Renal cortical epithelial cell (primary cell): ENCODE results near the gene PBX1. TPM values are rescaled to one million over a fixed set of nuclear protein-coding genes. Genes with fewer than 3 reads are reported as not detected.

Experiments
- DNase-seq: peaks from one replicate; pipeline ENCODE4 v3.0.0-alpha.2; 2011; ENCODE audit warnings: low read depth
- total RNA-seq: library from RNA; depleted of rRNA; stranded (reverse); fragments of >200 nt; gene quantifications from 2 replicates; pipeline ENCODE4 v1.2.3, GENCODE V29; 2014

PBX1 gene
- total RNA-seq, 1 donor from 2014 or later = 20.5 TPM

DNA sequence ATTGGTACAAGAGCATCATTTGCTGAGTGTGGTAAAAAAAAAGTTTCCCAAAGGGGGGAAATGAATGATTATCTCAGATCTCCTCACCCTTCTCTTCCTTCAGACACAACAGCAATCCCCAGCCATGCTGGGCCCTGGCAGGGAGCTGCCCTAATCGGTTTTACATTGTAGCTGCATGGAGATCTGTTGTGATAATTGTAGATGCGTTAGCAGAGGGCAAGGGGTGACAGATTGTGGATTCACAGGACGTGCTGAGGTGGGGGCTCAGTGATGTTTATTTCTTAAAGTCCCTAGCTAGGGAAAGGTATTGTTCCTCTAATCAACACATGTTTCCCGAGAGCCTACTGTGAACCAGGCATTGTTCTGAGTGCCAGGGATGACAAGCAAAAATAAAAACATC, 304.1 kb downstream of the PBX1 start:
- DNase-seq = no peak

- DNase-seq = no peak
Observed at GRCh38 chr1:164864161-164864560, 305.2 kb downstream of the PBX1 start.

- no peak for DNase-seq
Observed at GRCh38 chr1:164865385-164865784, 306.4 kb downstream of the PBX1 start.

DNA sequence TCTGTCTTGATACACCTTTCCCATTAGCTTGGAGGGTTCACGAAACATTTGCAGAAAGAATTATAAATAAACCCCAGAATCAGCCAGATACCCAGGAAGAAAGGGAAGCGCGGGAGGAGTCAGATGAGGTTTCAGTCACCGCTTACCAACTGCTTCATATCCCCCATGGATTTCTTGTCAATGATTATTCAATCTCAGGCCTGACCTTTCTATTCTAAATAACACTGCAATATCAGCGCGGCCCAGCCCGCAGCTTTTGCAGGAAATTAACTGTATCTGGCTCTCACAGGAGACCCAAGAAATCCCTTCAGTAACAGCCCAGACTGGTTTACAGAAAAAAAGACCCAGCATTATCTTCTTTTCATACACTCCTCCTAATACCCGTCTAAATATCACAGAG, 308.6 kb downstream of the PBX1 start:
- no peak for DNase-seq

GRCh38 chr1:164868990-164869389, 310.0 kb downstream of the PBX1 start:
- DNase-seq = no peak

DNA sequence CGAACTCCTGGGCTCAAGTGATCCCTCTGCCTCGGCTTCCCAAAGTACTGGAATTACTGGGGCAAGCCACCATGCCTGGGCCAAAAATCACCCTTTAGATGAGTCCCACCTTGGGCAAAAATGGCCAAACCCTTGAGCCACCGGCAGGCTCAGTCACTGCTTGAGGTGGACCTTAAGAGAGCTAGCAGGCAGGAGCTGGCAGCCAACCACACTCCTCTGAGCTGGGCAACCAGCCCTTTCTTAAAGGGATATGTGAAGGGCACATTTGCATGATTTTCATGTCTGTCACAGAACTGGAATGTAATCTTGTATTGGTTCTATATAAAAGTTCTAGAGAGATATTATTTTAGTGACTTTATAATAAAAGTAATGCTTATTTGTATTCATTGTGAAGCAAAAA, 316.5 kb downstream of the PBX1 start:
- DNase-seq = no peak

GRCh38 chr1:164876398-164877116, 317.6 kb downstream of the PBX1 start:
- no peak for DNase-seq

GRCh38 chr1:164880199-164880598, 321.2 kb downstream of the PBX1 start:
- DNase-seq = no peak

DNA sequence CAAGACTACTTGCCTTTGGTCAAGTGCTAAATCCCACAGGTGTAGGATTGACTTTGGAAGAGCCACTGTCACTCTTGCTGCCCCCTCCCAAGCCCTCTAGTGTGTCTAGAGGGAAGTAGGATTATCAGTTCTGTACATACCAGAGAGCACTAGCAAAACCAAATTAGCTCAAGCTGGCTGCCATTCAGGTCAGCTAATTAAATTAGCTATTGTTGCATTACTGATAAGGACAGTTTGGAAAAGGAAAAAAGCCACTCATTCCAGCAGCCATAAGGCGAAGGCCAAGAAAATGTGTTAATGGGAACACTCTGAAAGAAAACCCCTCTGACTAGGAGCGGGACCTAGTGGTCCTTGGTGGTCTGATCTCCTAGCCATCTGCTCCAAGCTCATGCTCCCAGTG, 321.7 kb downstream of the PBX1 start:
- no peak for DNase-seq

DNA sequence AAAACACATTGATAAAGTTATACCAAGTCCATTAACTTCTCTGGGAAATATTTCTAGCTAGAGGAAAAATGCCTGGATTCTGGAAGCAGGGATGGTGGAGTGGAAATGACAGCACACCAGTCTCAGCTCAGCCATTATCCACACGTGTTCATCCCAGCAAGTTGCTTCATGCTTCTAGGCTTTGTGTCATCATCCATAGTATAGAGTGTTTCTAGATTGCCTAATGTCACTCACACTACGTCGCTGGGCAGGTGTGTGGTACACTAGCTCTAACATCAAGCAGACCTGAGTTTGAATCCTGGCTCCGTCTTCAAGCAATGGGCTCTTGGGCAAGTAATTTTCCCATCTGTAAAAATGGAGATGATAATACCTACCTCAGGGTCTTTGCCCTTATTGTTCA, 326.3 kb downstream of the PBX1 start:
- no peak for DNase-seq

DNA sequence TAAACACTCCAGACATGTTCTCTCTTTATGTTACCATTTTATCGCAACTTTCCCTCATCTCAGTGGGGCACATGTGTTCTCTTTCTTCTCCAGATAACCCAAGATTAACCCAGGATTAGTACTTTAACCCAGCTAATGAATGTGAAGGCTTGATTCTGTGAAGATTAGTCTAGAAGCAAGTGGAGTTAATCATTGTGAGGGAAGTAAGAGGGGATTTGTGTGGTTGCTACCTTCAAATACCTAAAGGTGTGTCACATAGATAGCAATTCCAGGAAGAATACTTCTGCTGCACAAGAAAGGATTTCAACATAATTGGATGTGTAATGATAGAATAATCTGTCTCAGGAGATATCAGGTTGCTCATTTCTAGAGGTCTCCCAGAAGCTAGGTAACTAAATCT, 327.1 kb downstream of the PBX1 start:
- no peak for DNase-seq

DNA sequence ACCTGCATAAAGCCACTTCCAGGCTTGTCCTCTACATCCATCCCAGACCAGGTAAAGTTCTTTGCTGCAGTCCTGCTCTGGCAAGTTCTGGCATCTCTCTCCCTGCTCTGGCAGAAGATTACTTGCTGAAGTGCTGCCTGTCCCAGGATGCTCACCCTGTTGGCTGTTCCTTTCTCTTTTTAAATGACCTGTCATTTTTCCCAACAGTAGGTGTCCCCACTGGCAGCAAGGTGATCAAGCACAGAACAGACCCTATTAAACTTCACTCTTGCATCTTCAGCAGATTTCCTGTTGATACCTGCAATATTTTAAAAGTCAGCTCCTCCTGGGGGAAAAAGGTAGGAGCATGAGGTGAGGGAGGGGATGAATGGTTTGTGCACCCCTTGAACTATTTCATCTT, 332.6 kb downstream of the PBX1 start:
- DNase-seq = no peak

DNA sequence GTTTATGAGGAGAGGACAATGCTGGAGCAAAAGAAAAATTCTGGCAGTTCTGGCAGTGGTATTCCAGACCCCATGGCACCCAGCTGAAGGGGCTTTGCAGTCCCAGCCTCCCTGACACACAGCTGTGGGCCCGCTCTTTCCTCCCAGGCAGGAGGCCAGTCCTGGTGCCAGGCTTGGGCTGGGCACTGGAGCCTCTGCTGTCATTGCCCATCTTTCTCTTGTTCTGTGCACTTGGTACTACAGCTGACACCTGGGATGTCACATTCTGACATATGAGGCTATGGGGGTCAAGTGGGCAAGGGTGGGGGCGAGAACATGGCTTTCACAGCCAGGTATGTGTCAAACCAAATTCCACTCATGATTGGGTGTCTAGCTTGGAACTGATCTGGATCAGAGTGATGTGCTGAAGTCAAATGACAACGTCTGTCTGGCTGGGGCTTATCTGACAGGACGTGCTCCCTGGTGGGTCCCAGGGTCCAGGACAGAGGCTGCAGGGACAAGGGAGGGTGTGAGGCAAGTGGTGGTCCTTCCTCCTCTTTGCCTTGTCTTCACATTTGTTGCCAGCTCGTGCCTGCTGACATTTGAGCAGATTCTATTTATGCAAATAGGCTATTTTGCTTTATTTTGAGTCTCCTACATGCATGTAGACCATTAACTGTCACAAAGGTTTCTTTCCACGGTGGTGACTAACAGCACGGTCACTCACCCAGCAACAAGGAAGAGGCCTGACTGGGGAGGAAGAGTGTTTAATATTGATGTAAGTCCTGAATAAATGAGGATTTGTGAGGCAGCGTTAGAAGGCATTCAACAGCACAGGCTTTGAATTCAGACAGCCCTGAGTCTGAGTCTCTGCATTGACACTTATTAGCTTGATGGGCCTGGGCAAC, 336.3 kb downstream of the PBX1 start:
- DNase-seq = no peak

DNA sequence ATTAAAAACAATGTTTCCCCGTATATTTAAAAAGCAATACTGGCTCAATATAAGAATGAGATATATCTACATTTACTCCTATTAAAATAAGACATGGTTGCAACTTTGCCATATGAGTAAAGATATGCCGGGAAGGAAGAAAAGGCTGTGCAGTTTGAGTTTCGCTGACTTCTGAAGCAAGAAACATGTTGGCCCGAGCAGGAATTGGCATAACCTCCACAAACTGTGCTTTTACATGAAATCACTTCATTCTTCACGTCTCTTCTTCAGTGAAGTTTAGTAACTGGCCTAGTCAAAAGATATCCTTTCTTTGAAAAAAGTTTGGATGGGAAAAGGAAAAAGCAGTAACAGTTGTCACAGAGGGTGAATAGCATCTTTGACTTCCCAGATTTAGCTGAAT, 342.0 kb downstream of the PBX1 start:
- no peak for DNase-seq
